OCI-LY7 (cell line): ENCODE measurements around the gene MPRIP. TPM values are rescaled to one million over a fixed set of nuclear protein-coding genes. Genes with fewer than 3 reads are reported as not detected.

Experiments used
- BruUV-seq: library from RNA; stranded (reverse); fragments of 400-500 nt; replicated peaks from 2 replicates; lab custom pipeline; 2021; lab: Mats Ljungman, UMichigan
- CTCF ChIA-PET: fragments of 300-600 bp; sonication (Branson Sonifier 250); formaldehyde crosslinking; loops from one replicate; lab custom pipeline; 2022; ENCODE audit warnings: antibody characterized with exemption; ENCODE audit not compliant: unreplicated experiment; lab: Charles Lee
- POLR2A ChIA-PET: fragments of 300-600 bp; sonication (Branson Sonifier 250); formaldehyde crosslinking; loops from one replicate; lab custom pipeline; 2022; ENCODE audit warnings: antibody characterized with exemption; lab: Charles Lee
- DNase-seq: peaks from one replicate; pipeline ENCODE4 v3.0.0-alpha.2; 2015; ENCODE audit warnings: low spot score
- H2AFZ ChIP-seq: fragments of 200-600 bp; sonication (generic), shearing (Covaris generic); 2 replicates; pipeline ENCODE4 v1.6.1; 2014; ENCODE audit warnings: mild to moderate bottlenecking, antibody characterized with exemption, low read length, moderate library complexity
- H3K27ac ChIP-seq: fragments of 200-600 bp; sonication (generic); 2 replicates; pipeline ENCODE4 v1.5.1; 2014; ENCODE audit warnings: mixed run types, low read depth, mild to moderate bottlenecking, moderate library complexity, low read length, inconsistent platforms; ENCODE audit not compliant: poor library complexity, severe bottlenecking
- H3K36me3 ChIP-seq: fragments of 200-600 bp; sonication (generic); 2 replicates; pipeline ENCODE4 v1.6.1; 2014; ENCODE audit warnings: mild to moderate bottlenecking, antibody characterized with exemption, low read length, moderate library complexity, mixed read lengths; ENCODE audit not compliant: insufficient read depth
- H3K4me1 ChIP-seq: fragments of 200-600 bp; sonication (generic); 2 replicates; pipeline ENCODE4 v1.5.1; 2014; ENCODE audit warnings: mild to moderate bottlenecking, low read length; ENCODE audit not compliant: insufficient read depth, poor library complexity, severe bottlenecking
- H3K4me2 ChIP-seq: fragments of 200-600 bp; sonication (generic); 2 replicates; pipeline ENCODE4 v1.6.1; 2014; ENCODE audit warnings: mild to moderate bottlenecking, low read length
- H3K4me3 ChIP-seq: fragments of 200-600 bp; sonication (generic); 2 replicates; pipeline ENCODE4 v1.5.1; 2014; ENCODE audit warnings: mild to moderate bottlenecking, low read depth, low read length; ENCODE audit not compliant: poor library complexity, severe bottlenecking
- H3K79me2 ChIP-seq: fragments of 200-600 bp; sonication (generic); 2 replicates; pipeline ENCODE4 v1.6.1; 2016; ENCODE audit warnings: low read depth, mild to moderate bottlenecking, low read length, moderate library complexity, mixed read lengths; ENCODE audit not compliant: insufficient read depth
- H3K9me2 ChIP-seq: fragments of 200-600 bp; sonication (generic); 2 replicates; pipeline ENCODE4 v1.6.1; 2016; ENCODE audit warnings: mild to moderate bottlenecking, low read length, mixed read lengths; ENCODE audit not compliant: insufficient read depth
- H3K9me3 ChIP-seq: fragments of 200-600 bp; sonication (generic); 2 replicates; pipeline ENCODE4 v1.6.1; 2014; ENCODE audit warnings: mild to moderate bottlenecking, mixed run types, low read length, mixed read lengths
- H4K20me1 ChIP-seq: fragments of 200-600 bp; sonication (generic); 2 replicates; pipeline ENCODE4 v1.6.1; 2014; ENCODE audit warnings: mild to moderate bottlenecking, antibody characterized with exemption, low read length, moderate library complexity, mixed read lengths; ENCODE audit not compliant: insufficient read depth
- CTCF ChIP-seq: fragments of 200-600 bp; sonication (generic); conservative IDR thresholded peaks from 2 replicates; pipeline ENCODE4 v1.5.1; 2014; ENCODE audit warnings: mild to moderate bottlenecking, antibody characterized with exemption, low read length, moderate library complexity, mixed read lengths
- EZH2phosphoT487 ChIP-seq: fragments of 200-600 bp; sonication (generic); IDR thresholded peaks from 2 replicates; pipeline ENCODE4 v1.6.1; 2018; ENCODE audit warnings: low read depth, borderline replicate concordance, mild to moderate bottlenecking, mixed run types, antibody characterized with exemption, low read length, moderate library complexity, mixed read lengths
- intact Hi-C: fragments of 100-400 bp; cut with micrococcal nuclease; formaldehyde crosslinking; loops from one replicate; pipeline ENCODE4 v1.10.0; 2022; ENCODE audit not compliant: unreplicated experiment
- total RNA-seq, 2 experiments: library from RNA; depleted of rRNA in 1 of 2; stranded (reverse); fragments of >200 nt in 1 of 2; shearing (Covaris generic) in 1 of 2; gene quantifications; 2 replicates each; pipeline ENCODE4 v1.2.3, GENCODE V29; 2014 to 2022

MPRIP gene
- total RNA-seq, 2 experiments from 2014 or later: 73.3 to 109 TPM

- H4K20me1 ChIP-seq: peaks cover 5% of the 10 kb centered on the region; the same call in 1 of the 2 replicates
- no TSS peak for BruUV-seq
- H3K9me2 ChIP-seq: no peaks in the 10 kb centered on the region
- peaks cover 2% of the 10 kb centered on the region; the same call in 1 of the 2 replicates for H3K36me3 ChIP-seq
- ChIA-PET CTCF (no interaction called here), POLR2A (no interaction called here)
- H3K9me3 ChIP-seq: no peaks in the 10 kb centered on the region
- TF ChIP-seq CTCF (no peak), EZH2phosphoT487 (no peak)
- no peak for DNase-seq
- intact Hi-C loops: no loop called here
- H2AFZ ChIP-seq: no peak overlapping the region
- H3K4me2 ChIP-seq: no peak overlapping the region
- H3K79me2 ChIP-seq: peaks cover 4% of the 10 kb centered on the region; the same call in 1 of the 2 replicates
- no peak overlapping the region for H3K4me3 ChIP-seq
- no peaks in the 10 kb centered on the region for H3K4me1 ChIP-seq
- H3K27ac ChIP-seq: no peak overlapping the region
Observed at GRCh38 chr17:17066021-17066420, 23.8 kb downstream of the MPRIP start.

- ChIA-PET CTCF (interaction anchor here (0.5 kb wide), 1 partner anchor 179 kb away, joined by 3 read pairs; no protein-coding TSS in a partner anchor), POLR2A (interaction anchor here (0.6 kb wide), 1 partner anchor 12 kb away, joined by 7 read pairs; no protein-coding TSS in a partner anchor)
- Histone ChIP-seq H3K9me3 (no peaks in the 10 kb centered on the region), H3K27ac (no peak overlapping the region), H3K4me2 (no peak overlapping the region), H3K9me2 (no peaks in the 10 kb centered on the region), H4K20me1 (0 out of 2 replicates have a peak, but pooled peaks cover 5% of the 10 kb centered on the region), H3K36me3 (peaks cover 7% of the 10 kb centered on the region; the same call in 1 of the 2 replicates), H3K4me1 (no peaks in the 10 kb centered on the region), H2AFZ (no peak overlapping the region), H3K79me2 (peaks cover 4% of the 10 kb centered on the region; the same call in 1 of the 2 replicates), H3K4me3 (no peak overlapping the region)
- no peak for DNase-seq
- BruUV-seq: no TSS peak
- intact Hi-C loops: no loop called here
- TF ChIP-seq EZH2phosphoT487 (no peak), CTCF (no peak)
Observed at GRCh38 chr17:17067257-17067656, 25.0 kb downstream of the MPRIP start.

- no peaks in the 10 kb centered on the region for H3K9me3 ChIP-seq
- peaks cover 7% of the 10 kb centered on the region; the same call in 1 of the 2 replicates for H3K36me3 ChIP-seq
- no peak overlapping the region for H3K4me3 ChIP-seq
- ChIA-PET CTCF (no interaction called here), POLR2A (no interaction called here)
- H3K4me1 ChIP-seq: no peaks in the 10 kb centered on the region
- DNase-seq: no peak
- H4K20me1 ChIP-seq: no peaks in the 10 kb centered on the region; the same call in 1 of the 2 replicates
- BruUV-seq: no TSS peak
- H3K4me2 ChIP-seq: no peak overlapping the region
- no peaks in the 10 kb centered on the region for H3K9me2 ChIP-seq
- no peak overlapping the region for H2AFZ ChIP-seq
- peaks cover 4% of the 10 kb centered on the region; the same call in 1 of the 2 replicates for H3K79me2 ChIP-seq
- TF ChIP-seq CTCF (no peak), EZH2phosphoT487 (no peak)
- intact Hi-C loops: no loop called here
- H3K27ac ChIP-seq: no peak overlapping the region
Observed at GRCh38 chr17:17069849-17070248, 27.6 kb downstream of the MPRIP start.
